Duodenal mucosa (tissue), 2 donors: ENCODE data around the gene XCL2.
"Not testable (repeated sequence)": the region's sequence is repeated elsewhere in the genome, so short reads cannot be mapped to it uniquely, and the experiment has no call there.

Experiments
- H3K27ac ChIP-seq: one replicate; pipeline ENCODE4 v1.7.0; 2013; ENCODE audit warnings: low read depth, low read length
- H3K27me3 ChIP-seq, 2 donors: one replicate each; pipeline ENCODE4 v1.7.0; 2013; ENCODE audit warnings: low read length in 2 of 2, control low read depth in 1 of 2; ENCODE audit not compliant: insufficient read depth in 2 of 2, control insufficient read depth in 1 of 2
- H3K36me3 ChIP-seq, 2 donors: one replicate each; pipeline ENCODE4 v1.7.0; 2013; ENCODE audit warnings: low read length in 2 of 2, control low read depth in 1 of 2; ENCODE audit not compliant: insufficient read depth in 2 of 2, control insufficient read depth in 1 of 2
- H3K4me1 ChIP-seq, 2 donors: one replicate each; pipeline ENCODE4 v1.7.0; 2013; ENCODE audit warnings: low read length in 2 of 2, control low read depth in 1 of 2; ENCODE audit not compliant: insufficient read depth in 2 of 2, control insufficient read depth in 1 of 2
- H3K4me3 ChIP-seq, 2 donors: one replicate each; pipeline ENCODE4 v1.7.0; 2013; ENCODE audit warnings: low read length in 2 of 2, low read depth in 1 of 2
- H3K9ac ChIP-seq, 2 donors: one replicate each; pipeline ENCODE4 v1.7.0; 2013; ENCODE audit warnings: low read length in 2 of 2, low read depth in 1 of 2
- H3K9me3 ChIP-seq, 2 donors: one replicate each; pipeline ENCODE4 v1.7.0; 2013; ENCODE audit warnings: low read length in 2 of 2, control low read depth in 1 of 2; ENCODE audit not compliant: control insufficient read depth in 1 of 2

Gene XCL2, protein sequence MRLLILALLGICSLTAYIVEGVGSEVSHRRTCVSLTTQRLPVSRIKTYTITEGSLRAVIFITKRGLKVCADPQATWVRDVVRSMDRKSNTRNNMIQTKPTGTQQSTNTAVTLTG

DNA sequence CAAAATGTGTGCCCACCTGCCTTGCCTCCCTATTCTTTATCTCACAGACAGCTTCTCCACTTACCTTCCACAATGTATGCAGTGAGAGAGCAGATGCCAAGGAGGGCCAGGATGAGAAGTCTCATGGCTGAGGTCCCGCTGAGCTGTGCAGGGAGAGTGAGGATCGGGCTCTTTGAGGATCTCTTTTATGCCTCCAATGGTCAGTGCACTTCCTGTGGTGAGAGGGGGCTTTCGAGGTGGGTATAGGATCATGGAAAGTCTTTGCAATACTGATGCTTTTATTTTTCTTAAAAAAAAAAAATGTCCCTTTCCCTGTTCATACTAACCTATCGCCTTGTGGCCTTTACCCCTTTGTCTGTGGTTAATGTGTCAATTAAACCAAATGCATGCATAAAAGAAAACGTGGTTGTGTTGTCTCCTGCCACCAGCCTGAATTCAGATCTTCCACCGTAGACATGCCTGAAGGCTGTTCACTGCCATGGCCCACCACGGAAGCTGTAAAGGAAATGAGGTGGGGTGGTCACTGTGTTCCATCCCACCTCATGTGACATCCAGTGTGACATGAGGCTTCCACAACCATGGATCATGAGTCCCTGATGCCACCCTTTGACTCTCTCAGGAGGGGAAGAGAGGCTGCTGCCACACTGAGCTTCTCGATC lies at the start of gene XCL2:
TSS of gene XCL2 (minus strand) at position 158 of the 659 bp plus-strand sequence. CDS start at position 125, 33 bp downstream.
- not testable (repeated sequence) for H3K4me3 ChIP-seq, H3K27ac ChIP-seq, H3K36me3 ChIP-seq, H3K27me3 ChIP-seq, H3K4me1 ChIP-seq, H3K9ac ChIP-seq, H3K9me3 ChIP-seq

- H3K4me1 ChIP-seq = no peaks in the 10 kb centered on the region
- no peak overlapping the region for H3K9ac ChIP-seq
- peaks cover 0 to 12% of the 10 kb centered on the region in 2 donors for H3K27me3 ChIP-seq
- no peak overlapping the region for H3K4me3 ChIP-seq
- H3K27ac ChIP-seq = no peak overlapping the region
- no peaks in the 10 kb centered on the region for H3K9me3 ChIP-seq
- H3K36me3 ChIP-seq = no peaks in the 10 kb centered on the region
Measured at GRCh38 chr1:168591641-168592250, 47.9 kb upstream of the XCL2 start.

DNA sequence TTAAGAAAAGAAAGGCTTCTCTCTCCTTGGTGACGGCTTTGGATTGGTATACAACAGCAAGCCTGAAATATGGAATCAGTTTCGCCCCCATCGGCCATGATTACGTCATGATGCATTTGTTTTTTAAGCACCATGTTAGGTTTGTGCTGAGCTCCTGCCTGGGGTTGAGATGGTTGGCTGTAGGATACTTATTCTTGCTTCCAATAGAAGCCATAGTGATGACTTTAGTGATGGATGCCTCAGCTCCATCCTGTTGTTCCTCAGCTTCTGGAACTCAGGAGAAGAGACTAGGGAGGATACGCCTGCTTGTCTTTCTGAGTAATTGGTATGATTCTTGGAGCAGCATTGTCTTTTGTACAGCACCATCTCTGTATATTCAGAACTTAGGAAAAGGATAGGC lies 47.3 kb upstream of the XCL2 start:
- H3K9me3 ChIP-seq = no peaks in the 10 kb centered on the region
- no peak overlapping the region for H3K9ac ChIP-seq
- H3K27me3 ChIP-seq = peaks cover 0 to 12% of the 10 kb centered on the region in 2 donors
- H3K27ac ChIP-seq = no peak overlapping the region
- no peak overlapping the region for H3K4me3 ChIP-seq
- no peaks in the 10 kb centered on the region for H3K36me3 ChIP-seq
- H3K4me1 ChIP-seq = no peaks in the 10 kb centered on the region

DNA sequence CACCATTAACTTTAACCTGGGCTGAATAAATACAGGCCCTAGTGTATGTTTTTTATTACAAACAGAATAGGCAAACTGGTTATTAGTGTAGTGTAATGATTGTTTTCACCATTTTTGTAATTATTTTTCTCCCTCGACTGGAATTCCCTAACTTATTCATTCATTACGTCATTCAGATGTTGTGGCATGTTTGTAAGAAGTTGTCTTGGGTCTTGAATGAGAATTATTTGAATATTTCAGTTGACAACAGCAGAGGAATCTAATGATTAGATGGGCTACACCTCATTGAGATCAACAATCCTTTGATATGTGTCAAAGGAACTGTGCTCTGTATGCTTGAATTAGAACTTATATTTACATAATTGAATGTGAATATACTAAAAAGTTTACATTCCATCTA lies 45.4 kb upstream of the XCL2 start:
- Histone ChIP-seq H3K27ac (no peak overlapping the region), H3K36me3 (no peaks in the 10 kb centered on the region), H3K9ac (no peak overlapping the region), H3K27me3 (peaks cover 0 to 12% of the 10 kb centered on the region in 2 donors), H3K4me1 (no peaks in the 10 kb centered on the region), H3K4me3 (no peak overlapping the region), H3K9me3 (no peaks in the 10 kb centered on the region)

GRCh38 chr1:168585937-168586336 lies 42.1 kb upstream of the XCL2 start:
- Histone ChIP-seq H3K4me1 (no peaks in the 10 kb centered on the region), H3K9me3 (no peaks in the 10 kb centered on the region), H3K36me3 (no peaks in the 10 kb centered on the region), H3K27me3 (no peaks in the 10 kb centered on the region), H3K4me3 (no peak overlapping the region), H3K27ac (no peak overlapping the region), H3K9ac (no peak overlapping the region)

- Histone ChIP-seq H3K9ac (no peak overlapping the region), H3K4me3 (no peak overlapping the region), H3K27me3 (no peaks in the 10 kb centered on the region), H3K36me3 (no peaks in the 10 kb centered on the region), H3K9me3 (no peaks in the 10 kb centered on the region), H3K27ac (no peak overlapping the region), H3K4me1 (no peaks in the 10 kb centered on the region)
Measured at GRCh38 chr1:168585191-168585590, 41.4 kb upstream of the XCL2 start.

DNA sequence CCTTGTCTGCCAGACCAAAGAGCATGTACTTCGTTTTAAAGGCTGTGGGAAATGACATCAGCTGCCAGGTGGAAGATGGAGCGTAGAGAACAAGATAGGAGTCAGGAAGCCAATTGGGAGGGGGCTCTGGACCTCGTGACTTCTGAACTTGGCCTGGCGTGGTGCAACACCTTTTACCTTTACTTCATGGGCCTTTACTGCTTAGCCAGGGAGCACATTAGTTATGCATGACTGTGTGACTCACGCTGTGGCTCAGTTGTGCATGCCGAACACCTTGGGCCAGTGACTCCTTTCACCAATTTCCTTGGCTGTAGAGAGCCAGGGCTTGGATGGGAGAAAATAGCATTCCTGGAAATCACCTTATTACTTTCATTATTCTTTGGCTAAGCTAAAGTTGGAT lies 39.8 kb upstream of the XCL2 start:
- no peaks in the 10 kb centered on the region for H3K9me3 ChIP-seq
- H3K4me1 ChIP-seq = no peaks in the 10 kb centered on the region
- H3K27me3 ChIP-seq = no peaks in the 10 kb centered on the region
- H3K27ac ChIP-seq = no peak overlapping the region
- no peak overlapping the region for H3K4me3 ChIP-seq
- no peak overlapping the region for H3K9ac ChIP-seq
- no peaks in the 10 kb centered on the region for H3K36me3 ChIP-seq

- H3K9me3 ChIP-seq = no peaks in the 10 kb centered on the region
- no peak overlapping the region for H3K4me3 ChIP-seq
- H3K9ac ChIP-seq = no peak overlapping the region
- H3K36me3 ChIP-seq = no peaks in the 10 kb centered on the region
- H3K27ac ChIP-seq = no peak overlapping the region
- no peaks in the 10 kb centered on the region for H3K4me1 ChIP-seq
- H3K27me3 ChIP-seq = no peaks in the 10 kb centered on the region
Measured at GRCh38 chr1:168582688-168583336, 39.0 kb upstream of the XCL2 start.

- no peaks in the 10 kb centered on the region for H3K27me3 ChIP-seq
- no peaks in the 10 kb centered on the region for H3K4me1 ChIP-seq
- H3K9me3 ChIP-seq = no peaks in the 10 kb centered on the region
- H3K4me3 ChIP-seq = no peak overlapping the region
- H3K36me3 ChIP-seq = no peaks in the 10 kb centered on the region
- H3K9ac ChIP-seq = no peak overlapping the region
- no peak overlapping the region for H3K27ac ChIP-seq
Measured at GRCh38 chr1:168581817-168582572, 38.2 kb upstream of the XCL2 start.

DNA sequence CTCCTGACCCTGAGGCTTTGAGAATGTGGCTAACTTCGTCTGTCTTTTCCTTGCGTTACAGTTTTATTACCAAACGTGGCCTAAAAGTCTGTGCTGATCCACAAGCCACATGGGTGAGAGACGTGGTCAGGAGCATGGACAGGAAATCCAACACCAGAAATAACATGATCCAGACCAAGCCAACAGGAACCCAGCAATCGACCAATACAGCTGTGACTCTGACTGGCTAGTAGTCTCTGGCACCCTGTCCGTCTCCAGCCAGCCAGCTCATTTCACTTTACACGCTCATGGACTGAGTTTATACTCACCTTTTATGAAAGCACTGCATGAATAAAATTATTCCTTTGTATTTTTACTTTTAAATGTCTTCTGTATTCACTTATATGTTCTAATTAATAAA lies 37.2 kb upstream of the XCL2 start:
- H3K36me3 ChIP-seq, H3K27ac ChIP-seq, H3K9me3 ChIP-seq, H3K4me1 ChIP-seq, H3K27me3 ChIP-seq, H3K9ac ChIP-seq, H3K4me3 ChIP-seq: not testable (repeated sequence)
